Daoy (cell line): Measurements from ENCODE around the gene GOLT1B. TPM values are rescaled to one million over a fixed set of nuclear protein-coding genes. Genes with fewer than 3 reads are reported as not detected.

ENCODE experiments used
- DNase-seq: peaks from one replicate; pipeline ENCODE4 v3.0.0-alpha.2; 2015; ENCODE audit warnings: low read depth
- total RNA-seq: library from RNA; depleted of rRNA; stranded (reverse); fragments of >200 nt; shearing (Covaris generic); gene quantifications from 2 replicates; pipeline ENCODE4 v1.2.3, GENCODE V29; 2014

The GOLT1B gene
- total RNA-seq, 1 experiment from 2014 or later = 94.6 TPM

- DNase-seq = no peak
These were observed 21.6 kb downstream of the GOLT1B start for GRCh38 chr12:21523148-21523547.

GRCh38 chr12:21526053-21526452, 24.5 kb downstream of the GOLT1B start, which contains the start of gene SPX:
Gene SPX, plus strand, starts transcription at chr12:21526296. Its CDS starts 177 bp downstream, at chr12:21526473.
- peak; percentile 7 for DNase-seq

- DNase-seq = no peak
These were observed 25.2 kb downstream of the GOLT1B start for GRCh38 chr12:21526721-21527345.

GRCh38 chr12:21527451-21528180, 26.0 kb downstream of the GOLT1B start:
- peak; percentile 76 for DNase-seq

GRCh38 chr12:21528953-21529352, 27.4 kb downstream of the GOLT1B start:
- DNase-seq = no peak

GRCh38 chr12:21529456-21529855, 27.9 kb downstream of the GOLT1B start:
- no peak for DNase-seq

- DNase-seq = no peak
These were observed 36.6 kb downstream of the GOLT1B start for GRCh38 chr12:21538061-21538653.

GRCh38 chr12:21539797-21540196, 38.2 kb downstream of the GOLT1B start:
- DNase-seq = no peak

- no peak for DNase-seq
These were observed 40.2 kb downstream of the GOLT1B start for GRCh38 chr12:21541773-21542172.

GRCh38 chr12:21542403-21542802, 40.8 kb downstream of the GOLT1B start:
- no peak for DNase-seq

GRCh38 chr12:21543151-21543550, 41.6 kb downstream of the GOLT1B start:
- no peak for DNase-seq

- DNase-seq = no peak
These were observed 44.0 kb downstream of the GOLT1B start for GRCh38 chr12:21545557-21545956.

- no peak for DNase-seq
These were observed 45.1 kb downstream of the GOLT1B start for GRCh38 chr12:21546716-21547115.

- DNase-seq = no peak
These were observed 45.8 kb downstream of the GOLT1B start for GRCh38 chr12:21547437-21547836.

- no peak for DNase-seq
These were observed 50.4 kb downstream of the GOLT1B start for GRCh38 chr12:21551841-21552465.

- no peak for DNase-seq
These were observed 51.2 kb downstream of the GOLT1B start for GRCh38 chr12:21552635-21553328.

- DNase-seq = no peak
These were observed 51.7 kb downstream of the GOLT1B start for GRCh38 chr12:21553329-21553675.

GRCh38 chr12:21558100-21558679, 56.6 kb downstream of the GOLT1B start:
- no peak for DNase-seq

- DNase-seq = no peak
These were observed 58.4 kb downstream of the GOLT1B start for GRCh38 chr12:21559855-21560569.

- DNase-seq = no peak
These were observed 59.6 kb downstream of the GOLT1B start for GRCh38 chr12:21561158-21561557.

GRCh38 chr12:21562859-21563258, 61.3 kb downstream of the GOLT1B start:
- DNase-seq = no peak
